DND-41 (cell line): Measurements from ENCODE around the gene PDCD1LG2.

Experiments used
- EZH2 ChIP-seq: IDR thresholded peaks from 3 replicates; pipeline ENCODE4 v1.6.1; 2012; ENCODE audit warnings: borderline replicate concordance, low read depth, mild to moderate bottlenecking, moderate library complexity, low read length, inconsistent platforms; ENCODE audit not compliant: severe bottlenecking
- TF ChIP-seq, protein P1 (sequence below): IDR thresholded peaks from 2 replicates; pipeline ENCODE4 v1.5.1; 2012; ENCODE audit warnings: borderline replicate concordance, low read length, moderate library complexity, mild to moderate bottlenecking; ENCODE audit not compliant: poor library complexity, severe bottlenecking; ENCODE audit errors: extremely low read depth

DNA sequence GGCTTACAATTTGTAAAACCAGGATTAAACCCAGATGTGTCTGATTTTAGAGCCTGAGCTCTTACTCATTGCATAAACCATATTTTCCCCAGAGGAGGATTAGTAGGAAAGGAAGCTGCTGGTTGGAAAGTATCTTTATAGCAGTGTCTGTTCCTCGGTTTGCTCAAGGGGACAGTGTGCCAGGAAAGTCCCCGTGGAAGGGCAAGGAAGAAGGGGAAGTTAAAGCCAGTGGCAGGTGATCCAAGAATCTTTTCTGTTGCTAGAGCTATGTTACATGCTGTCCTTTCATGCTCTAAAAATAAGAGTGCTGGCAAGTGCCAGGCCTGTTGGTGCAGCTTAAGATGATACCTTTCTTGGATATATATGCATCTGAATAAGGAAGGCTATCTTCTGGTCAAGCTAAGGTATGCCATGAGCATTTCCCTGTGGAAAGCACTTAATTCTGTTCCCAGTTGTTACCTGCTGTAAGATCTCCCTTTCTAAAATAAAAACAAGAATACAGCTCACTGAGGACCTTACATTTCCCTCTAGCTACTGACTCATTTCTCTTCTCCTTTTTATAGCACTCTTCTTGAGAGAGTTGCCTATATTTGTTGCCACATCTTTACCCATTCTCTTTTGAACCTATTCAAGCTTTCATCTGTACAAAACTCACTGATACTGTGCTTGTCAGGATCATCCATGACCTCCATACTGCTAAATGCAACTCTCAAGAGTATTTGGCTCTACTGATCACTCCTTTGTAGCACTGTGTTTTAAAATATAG is 8.0 kb downstream of the PDCD1LG2 start:
- TF ChIP-seq, protein P1, sequence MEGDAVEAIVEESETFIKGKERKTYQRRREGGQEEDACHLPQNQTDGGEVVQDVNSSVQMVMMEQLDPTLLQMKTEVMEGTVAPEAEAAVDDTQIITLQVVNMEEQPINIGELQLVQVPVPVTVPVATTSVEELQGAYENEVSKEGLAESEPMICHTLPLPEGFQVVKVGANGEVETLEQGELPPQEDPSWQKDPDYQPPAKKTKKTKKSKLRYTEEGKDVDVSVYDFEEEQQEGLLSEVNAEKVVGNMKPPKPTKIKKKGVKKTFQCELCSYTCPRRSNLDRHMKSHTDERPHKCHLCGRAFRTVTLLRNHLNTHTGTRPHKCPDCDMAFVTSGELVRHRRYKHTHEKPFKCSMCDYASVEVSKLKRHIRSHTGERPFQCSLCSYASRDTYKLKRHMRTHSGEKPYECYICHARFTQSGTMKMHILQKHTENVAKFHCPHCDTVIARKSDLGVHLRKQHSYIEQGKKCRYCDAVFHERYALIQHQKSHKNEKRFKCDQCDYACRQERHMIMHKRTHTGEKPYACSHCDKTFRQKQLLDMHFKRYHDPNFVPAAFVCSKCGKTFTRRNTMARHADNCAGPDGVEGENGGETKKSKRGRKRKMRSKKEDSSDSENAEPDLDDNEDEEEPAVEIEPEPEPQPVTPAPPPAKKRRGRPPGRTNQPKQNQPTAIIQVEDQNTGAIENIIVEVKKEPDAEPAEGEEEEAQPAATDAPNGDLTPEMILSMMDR = no peak
- TF ChIP-seq EZH2 = no peak
